ENCODE results near the gene DENND4A.

GRCh38 chr15:65796610-65797078, 4.6 kb upstream of the DENND4A start:
- TF ChIP-seq GATA3 (IDR thresholded peaks at IDR 0.05; ENCODE audit: low read depth, low read length) (no peak), GATA2 (IDR thresholded peaks at IDR 0.05; ENCODE audit: low read depth, low read length) (no peak)
